Inflammatory macrophage treated with lipopolysaccharide for 1 hour (primary cell): ENCODE measurements around the gene PRAF2.

Experiments used
- DNase-seq, 2 donors: peaks; one replicate each; pipeline ENCODE4 v3.0.0-alpha.2; 2020 to 2022

Gene PRAF2

GRCh38 chrX:49041744-49042580 is 31.8 kb downstream of the PRAF2 start:
- DNase-seq: peak in 1 of 2 donors; percentile 17

GRCh38 chrX:49040376-49040955 is 33.3 kb downstream of the PRAF2 start:
- no peak for DNase-seq

DNA sequence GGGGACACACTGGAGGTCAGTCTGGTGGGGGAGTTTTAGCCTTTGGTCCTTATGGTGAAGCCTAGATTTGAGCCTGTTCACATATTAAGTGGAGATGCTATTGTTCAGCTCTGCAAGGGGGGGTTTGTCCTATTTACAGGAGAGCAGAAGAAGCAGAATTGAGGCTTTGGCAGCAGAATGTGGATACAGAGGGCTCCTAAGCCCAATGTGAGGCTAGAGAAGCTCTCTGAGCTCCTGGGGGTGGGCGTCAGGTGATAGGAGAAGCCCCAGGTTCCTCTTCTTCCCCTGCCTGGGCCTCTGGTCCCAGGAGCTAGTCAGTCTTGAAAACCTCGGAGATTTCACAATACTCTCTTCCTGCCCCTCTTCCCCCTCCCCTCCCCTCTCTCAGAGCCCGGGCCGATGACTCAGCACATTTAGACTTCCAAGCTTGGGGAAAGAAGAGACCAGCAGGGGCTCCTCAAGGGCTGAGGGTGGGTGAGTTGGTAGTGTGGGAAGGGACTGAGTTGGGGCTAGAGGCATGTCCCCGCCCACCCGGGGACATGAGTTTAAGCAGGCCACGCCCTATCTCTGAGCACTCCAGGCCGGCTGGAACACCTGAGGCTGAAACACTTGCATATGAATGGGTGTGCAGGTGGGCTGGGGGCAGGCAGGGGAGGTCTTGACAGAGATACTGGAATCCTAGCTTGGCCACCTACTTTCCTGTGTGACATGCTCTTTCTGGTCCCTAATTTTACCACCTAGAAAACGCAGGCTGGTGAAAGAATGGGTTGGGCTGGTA is 34.0 kb downstream of the PRAF2 start:
- peak; percentile 48 to 68 for DNase-seq

DNA sequence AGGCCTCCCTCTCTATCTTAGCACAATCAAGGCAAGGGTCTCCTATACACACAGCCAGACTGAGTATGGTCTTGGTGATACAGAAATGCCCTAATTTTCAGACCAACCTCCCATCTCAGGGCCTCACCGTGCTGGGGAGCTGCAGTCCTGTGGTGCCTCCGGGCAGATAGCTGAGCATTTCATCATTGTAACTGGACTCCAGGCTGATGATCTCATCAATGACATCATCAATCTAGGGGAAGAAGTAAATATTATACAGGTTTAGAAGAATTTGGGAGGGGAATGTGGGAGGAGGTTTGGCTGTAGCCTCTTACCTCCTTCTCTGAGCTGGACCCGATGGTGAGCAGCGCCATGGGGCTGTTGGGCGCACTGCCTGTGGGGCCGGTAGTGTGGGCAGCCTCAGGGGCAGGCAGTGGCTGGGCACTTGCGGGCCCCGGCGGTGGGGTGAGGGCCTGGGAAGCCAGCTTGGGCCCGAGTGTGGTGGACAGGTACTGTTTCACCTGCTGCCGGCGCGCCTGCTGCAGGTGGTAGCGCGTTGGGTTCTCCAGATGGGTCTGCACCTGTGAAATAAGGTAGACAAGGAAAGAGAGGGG is 35.8 kb downstream of the PRAF2 start:
- DNase-seq: peak in 1 of 2 donors; percentile 6

DNA sequence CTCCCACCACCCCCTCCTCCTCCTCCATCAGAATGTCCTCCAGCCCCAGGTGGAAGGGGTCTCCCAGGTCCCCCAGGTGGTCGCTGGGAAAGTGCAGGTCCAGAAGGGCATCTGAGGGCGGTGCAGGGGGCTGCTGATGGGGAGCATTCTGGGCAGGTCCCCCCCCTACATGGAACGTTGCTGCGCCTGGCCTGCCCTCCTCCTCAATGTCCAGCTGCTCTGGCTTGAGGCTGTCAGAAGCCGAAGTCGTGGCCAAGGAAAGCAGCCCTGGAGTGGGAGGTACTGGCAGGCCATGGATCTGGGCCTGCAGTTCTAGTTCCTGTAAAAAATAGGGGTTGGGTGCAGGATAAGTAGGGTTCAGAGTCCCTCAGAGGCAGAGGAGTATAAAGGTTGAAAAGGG is 43.5 kb downstream of the PRAF2 start:
- no peak for DNase-seq

DNA sequence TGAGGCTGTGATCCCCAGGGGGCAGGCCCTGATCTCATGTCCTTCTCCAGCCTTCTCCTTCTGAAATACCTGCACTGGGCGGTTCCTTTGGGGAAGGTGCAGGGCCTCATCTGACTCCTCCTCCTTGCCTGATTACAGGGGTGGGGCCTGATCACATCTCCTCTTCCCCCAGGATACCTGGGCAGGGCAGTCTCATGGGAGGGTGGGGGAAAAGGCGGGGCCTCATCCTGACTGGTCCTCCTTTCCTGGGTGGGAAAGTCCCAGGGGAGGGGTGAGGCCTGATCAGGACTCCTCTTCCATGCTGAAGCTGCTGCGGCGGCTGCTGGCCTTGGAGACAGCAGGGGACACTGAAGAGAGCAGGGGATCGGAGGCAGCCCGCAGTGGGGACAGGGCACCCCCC is 43.9 kb downstream of the PRAF2 start:
- DNase-seq: no peak
